ENCODE results near the gene NFKB1. TPM values are rescaled to one million over a fixed set of nuclear protein-coding genes. Genes with fewer than 3 reads are reported as not detected.
"Not testable (repeated sequence)": the region's sequence is repeated elsewhere in the genome, so short reads cannot be mapped to it uniquely, and the experiment has no call there.

The NFKB1 gene
- total and polyA plus RNA-seq, 3 experiments from 2014 or later, result 45.5 to 189 (median 185) TPM

GRCh38 chr4:102619776-102620631 is 118.8 kb downstream of the NFKB1 start:
- peaks cover 9 to 46% (median 32%) of the 10 kb centered on the region in 3 donors for H3K4me1 Mint-ChIP-seq
- not testable (repeated sequence) for DNase-seq; H3K4me1 ChIP-seq (ENCODE audit: insufficient read depth, low read length); H3K9me3 ChIP-seq (ENCODE audit: low read length); H3K27ac ChIP-seq (ENCODE audit: low read depth, low read length); H3K27me3 ChIP-seq (ENCODE audit: insufficient read depth, low read length, poor library complexity, severe bottlenecking); H3K9me3 Mint-ChIP-seq; H3K27me3 Mint-ChIP-seq; H3K36me3 ChIP-seq (ENCODE audit: insufficient read depth, low read length); H3K4me3 ChIP-seq (ENCODE audit: low read length); H3K4me3 Mint-ChIP-seq
- ChIA-PET CTCF (interaction anchor here (0.6 to 2.2 kb wide), 7 partner anchors 10 to 476 kb away, joined by 3 to 6 read pairs (median 3); no protein-coding TSS in a partner anchor), POLR2A (interaction anchor here (1.3 kb wide), 1 partner anchor 189 kb away, joined by 14 read pairs; no protein-coding TSS in a partner anchor)
- H3K27ac Mint-ChIP-seq, result peak overlapping the region in 5 of 8 donors; percentile 7 to 78 (median 42)
- H3K36me3 Mint-ChIP-seq, result peaks cover 0 to 24% (median 11%) of the 10 kb centered on the region in 3 donors

- peaks cover 0 to 16% (median 7%) of the 10 kb centered on the region in 3 donors for H3K36me3 Mint-ChIP-seq
These were observed 119.7 kb downstream of the NFKB1 start for GRCh38 chr4:102620697-102621497.

GRCh38 chr4:102623622-102624021 is 122.5 kb downstream of the NFKB1 start:
- H3K4me1 ChIP-seq (ENCODE audit: insufficient read depth, low read length), result peaks cover 7% of the 10 kb centered on the region
- no peaks in the 10 kb centered on the region for H3K27me3 ChIP-seq (ENCODE audit: insufficient read depth, low read length, poor library complexity, severe bottlenecking)
- no peaks in the 10 kb centered on the region for H3K9me3 Mint-ChIP-seq
- no peaks in the 10 kb centered on the region for H3K9me3 ChIP-seq (ENCODE audit: low read length)
- POLR2A ChIA-PET, result interaction anchor here (0.6 kb wide), 1 partner anchor 164 kb away, joined by 3 read pairs; no protein-coding TSS in a partner anchor
- H3K4me3 ChIP-seq (ENCODE audit: low read length), result no peak overlapping the region
- H3K4me3 Mint-ChIP-seq, result no peak overlapping the region
- CTCF ChIA-PET, result interaction anchor here (0.9 to 1.5 kb wide), 2 partner anchors 10 to 174 kb away, joined by 4 to 5 read pairs; no protein-coding TSS in a partner anchor
- peak overlapping the region in 1 of 8 donors; percentile 65 for H3K27ac Mint-ChIP-seq
- H3K36me3 ChIP-seq (ENCODE audit: insufficient read depth, low read length), result no peaks in the 10 kb centered on the region
- no peak overlapping the region for H3K27ac ChIP-seq (ENCODE audit: low read depth, low read length)
- DNase-seq, result no peak
- H3K36me3 Mint-ChIP-seq, result peaks cover 0 to under 1% (median 0%) of the 10 kb centered on the region in 3 donors
- H3K4me1 Mint-ChIP-seq, result peaks cover 23 to 59% (median 36%) of the 10 kb centered on the region in 3 donors
- H3K27me3 Mint-ChIP-seq, result no peaks in the 10 kb centered on the region

More at GRCh38 chr4:102620697-102621497, 119.7 kb downstream of the NFKB1 start:
- Histone ChIP-seq H3K27ac (ENCODE audit: low read depth, low read length) (no peak overlapping the region), H3K4me1 (ENCODE audit: insufficient read depth, low read length) (peaks cover 10% of the 10 kb centered on the region), H3K36me3 (ENCODE audit: insufficient read depth, low read length) (peaks cover 9% of the 10 kb centered on the region), H3K4me3 (ENCODE audit: low read length) (no peak overlapping the region), H3K27me3 (ENCODE audit: insufficient read depth, low read length, poor library complexity, severe bottlenecking) (no peaks in the 10 kb centered on the region), H3K9me3 (ENCODE audit: low read length) (no peaks in the 10 kb centered on the region)
- no peaks in the 10 kb centered on the region for H3K27me3 Mint-ChIP-seq
- no peaks in the 10 kb centered on the region for H3K9me3 Mint-ChIP-seq
- CTCF ChIA-PET, result interaction anchor here (0.7 to 2.2 kb wide), 6 partner anchors 9 to 475 kb away, joined by 3 to 6 read pairs (median 4); no protein-coding TSS in a partner anchor
- H3K27ac Mint-ChIP-seq, result peak overlapping the region in 5 of 8 donors; percentile 40 to 78 (median 70)
- DNase-seq, result no peak
- POLR2A ChIA-PET, result interaction anchor here (1.3 kb wide), 1 partner anchor 190 kb away, joined by 14 read pairs; no protein-coding TSS in a partner anchor
- peaks cover 11 to 46% (median 32%) of the 10 kb centered on the region in 3 donors for H3K4me1 Mint-ChIP-seq
- no peak overlapping the region for H3K4me3 Mint-ChIP-seq

DNA sequence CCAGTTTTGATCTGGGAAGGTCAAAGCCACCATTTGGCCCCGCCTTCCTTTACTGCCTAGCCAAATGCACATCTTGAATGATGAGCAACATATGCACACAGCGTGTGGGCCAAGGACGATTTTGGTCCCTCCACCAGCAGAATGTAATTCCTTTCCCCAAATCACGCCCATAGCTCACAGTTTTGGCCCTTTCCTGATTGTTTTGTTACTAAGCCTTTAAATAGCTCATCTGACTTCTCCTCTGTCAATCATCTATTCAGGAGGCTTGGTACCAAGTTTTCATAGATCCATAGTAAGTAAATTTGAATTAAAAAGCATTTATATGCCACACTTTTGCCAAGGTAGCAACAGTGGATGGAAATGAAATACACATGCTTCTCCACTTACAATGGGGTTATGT is 123.3 kb downstream of the NFKB1 start:
- no peaks in the 10 kb centered on the region for H3K36me3 Mint-ChIP-seq
- POLR2A ChIA-PET, result no interaction called here

DNA sequence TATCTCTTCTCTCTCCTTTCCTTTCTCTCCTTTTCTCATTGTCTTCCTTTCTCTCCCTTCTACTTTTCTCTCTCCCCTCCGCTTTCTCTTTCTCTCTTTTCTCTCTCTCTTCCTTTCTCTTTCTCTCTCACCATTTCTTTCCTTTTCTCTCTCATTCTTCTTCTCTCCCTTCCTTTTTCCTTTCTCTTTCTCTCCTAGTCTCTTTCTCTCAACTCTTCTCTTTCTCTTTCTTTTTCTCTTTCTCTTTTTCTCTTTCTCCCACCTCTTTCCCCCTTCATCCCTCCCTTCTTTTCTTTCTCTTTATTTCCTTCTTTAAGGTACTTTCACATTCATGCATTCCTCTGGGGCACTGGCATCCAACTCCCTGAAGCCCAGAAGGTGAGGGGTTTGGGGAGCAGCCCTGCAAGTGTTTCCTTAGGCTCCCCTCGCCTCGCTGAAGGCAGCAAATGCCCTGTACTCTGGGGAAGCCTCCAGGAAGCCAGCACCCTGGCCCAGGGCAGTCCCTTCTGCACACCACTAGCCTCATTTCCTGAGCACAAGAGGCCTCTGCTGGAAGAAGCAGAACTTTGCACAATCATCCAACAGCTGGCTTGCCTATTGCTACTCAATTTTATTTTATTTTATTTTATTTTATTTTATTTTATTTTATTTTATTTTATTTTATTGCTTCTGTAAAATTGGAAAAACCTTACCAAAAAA is 124.2 kb downstream of the NFKB1 start:
- Histone ChIP-seq H3K9me3 (ENCODE audit: low read length) (no peaks in the 10 kb centered on the region), H3K27me3 (ENCODE audit: insufficient read depth, low read length, poor library complexity, severe bottlenecking) (no peaks in the 10 kb centered on the region), H3K4me1 (ENCODE audit: insufficient read depth, low read length) (peaks cover 22% of the 10 kb centered on the region), H3K4me3 (ENCODE audit: low read length) (peak overlapping the region; percentile 30), H3K27ac (ENCODE audit: low read depth, low read length) (no peak overlapping the region), H3K36me3 (ENCODE audit: insufficient read depth, low read length) (no peaks in the 10 kb centered on the region)
- peaks cover 37 to 61% (median 48%) of the 10 kb centered on the region in 3 donors for H3K4me1 Mint-ChIP-seq
- peaks cover 0 to 2% (median 0%) of the 10 kb centered on the region in 3 donors for H3K36me3 Mint-ChIP-seq
- peak; percentile 44 to 83 (median 66) for DNase-seq
- CTCF ChIA-PET, result interaction anchor here (0.6 to 1.9 kb wide), 20 partner anchors 9 to 476 kb away, joined by 3 to 14 read pairs (median 3); partner anchors contain the start of genes BDH2 and UBE2D3
- POLR2A ChIA-PET, result no interaction called here
- peak overlapping the region in 7 of 8 donors; percentile 58 to 98 (median 84) for H3K27ac Mint-ChIP-seq
- H3K9me3 Mint-ChIP-seq, result no peaks in the 10 kb centered on the region
- H3K27me3 Mint-ChIP-seq, result no peaks in the 10 kb centered on the region
- peak overlapping the region in 5 of 7 donors; percentile 74 to 90 (median 78) for H3K4me3 Mint-ChIP-seq

More for the DNA sequence above, 123.3 kb downstream of the NFKB1 start:
- DNase-seq, result no peak
- Histone ChIP-seq H3K4me3 (ENCODE audit: low read length) (no peak overlapping the region), H3K27ac (ENCODE audit: low read depth, low read length) (no peak overlapping the region), H3K36me3 (ENCODE audit: insufficient read depth, low read length) (no peaks in the 10 kb centered on the region), H3K4me1 (ENCODE audit: insufficient read depth, low read length) (peaks cover 13% of the 10 kb centered on the region), H3K9me3 (ENCODE audit: low read length) (no peaks in the 10 kb centered on the region), H3K27me3 (ENCODE audit: insufficient read depth, low read length, poor library complexity, severe bottlenecking) (no peaks in the 10 kb centered on the region)
- CTCF ChIA-PET, result interaction anchor here (0.9 to 1.9 kb wide), 3 partner anchors 40 to 175 kb away, joined by 3 to 5 read pairs (median 5); no protein-coding TSS in a partner anchor
- Mint-ChIP-seq H3K27me3 (no peaks in the 10 kb centered on the region), H3K4me3 (no peak overlapping the region), H3K27ac (peak overlapping the region in 4 of 8 donors; percentile 22 to 61 (median 45)), H3K4me1 (peaks cover 30 to 59% (median 40%) of the 10 kb centered on the region in 3 donors), H3K9me3 (no peaks in the 10 kb centered on the region)

DNA sequence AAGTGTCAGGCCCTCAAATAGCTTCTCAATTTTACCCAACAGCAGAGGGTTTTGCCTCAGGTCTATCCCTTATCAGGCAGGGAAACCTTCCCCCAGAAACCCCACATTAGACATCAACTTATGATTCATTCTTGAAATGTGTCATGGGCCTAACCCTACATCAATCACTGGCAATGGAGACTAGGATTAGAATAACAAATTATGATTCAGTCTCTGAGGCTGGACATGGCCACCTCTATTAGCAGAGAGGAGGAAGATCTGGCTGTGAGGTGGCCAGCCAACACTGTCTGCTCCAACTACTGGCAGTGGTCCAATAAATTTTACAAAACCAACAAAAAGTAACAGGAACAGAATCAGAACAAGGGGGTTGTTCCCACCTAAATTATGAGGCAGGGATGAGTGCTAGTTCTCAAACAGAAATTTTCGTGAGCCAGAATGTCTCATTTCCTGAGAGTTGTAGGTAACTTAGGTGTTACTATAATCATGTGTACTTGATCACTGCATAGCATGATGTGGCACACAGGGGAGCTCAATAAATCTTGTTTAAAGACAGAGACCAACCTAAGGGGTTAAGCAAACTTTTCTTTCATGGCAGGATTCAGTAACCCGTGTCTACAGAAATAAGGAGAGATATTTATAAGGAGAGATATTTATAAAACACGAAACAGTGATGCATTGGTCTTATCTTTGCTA is 126.8 kb downstream of the NFKB1 start:
- H3K27me3 Mint-ChIP-seq, result no peaks in the 10 kb centered on the region
- H3K27me3 ChIP-seq (ENCODE audit: insufficient read depth, low read length, poor library complexity, severe bottlenecking), result no peaks in the 10 kb centered on the region
- no peaks in the 10 kb centered on the region for H3K9me3 Mint-ChIP-seq
- no peak overlapping the region for H3K4me3 ChIP-seq (ENCODE audit: low read length)
- DNase-seq, result no peak
- peaks cover 0 to 15% (median 9%) of the 10 kb centered on the region in 3 donors for H3K36me3 Mint-ChIP-seq
- CTCF ChIA-PET, result interaction anchor here (1.0 to 1.5 kb wide), 3 partner anchors 37 to 180 kb away, joined by 3 to 5 read pairs (median 3); no protein-coding TSS in a partner anchor
- no peaks in the 10 kb centered on the region for H3K36me3 ChIP-seq (ENCODE audit: insufficient read depth, low read length)
- H3K27ac Mint-ChIP-seq, result peak overlapping the region; percentile 12 to 85 (median 68)
- H3K4me1 ChIP-seq (ENCODE audit: insufficient read depth, low read length), result peaks cover 42% of the 10 kb centered on the region
- no peak overlapping the region for H3K27ac ChIP-seq (ENCODE audit: low read depth, low read length)
- peaks cover 57 to 72% (median 67%) of the 10 kb centered on the region in 3 donors for H3K4me1 Mint-ChIP-seq
- H3K9me3 ChIP-seq (ENCODE audit: low read length), result no peaks in the 10 kb centered on the region
- POLR2A ChIA-PET, result interaction anchor here (0.6 kb wide), 1 partner anchor 1608 kb away, joined by 3 read pairs; no protein-coding TSS in a partner anchor
- H3K4me3 Mint-ChIP-seq, result peak overlapping the region in 1 of 7 donors; percentile 7

Data from CD8-positive, alpha-beta memory T cell (primary cell).